ENCODE measurements around the gene CELSR1.

Gene CELSR1

DNA sequence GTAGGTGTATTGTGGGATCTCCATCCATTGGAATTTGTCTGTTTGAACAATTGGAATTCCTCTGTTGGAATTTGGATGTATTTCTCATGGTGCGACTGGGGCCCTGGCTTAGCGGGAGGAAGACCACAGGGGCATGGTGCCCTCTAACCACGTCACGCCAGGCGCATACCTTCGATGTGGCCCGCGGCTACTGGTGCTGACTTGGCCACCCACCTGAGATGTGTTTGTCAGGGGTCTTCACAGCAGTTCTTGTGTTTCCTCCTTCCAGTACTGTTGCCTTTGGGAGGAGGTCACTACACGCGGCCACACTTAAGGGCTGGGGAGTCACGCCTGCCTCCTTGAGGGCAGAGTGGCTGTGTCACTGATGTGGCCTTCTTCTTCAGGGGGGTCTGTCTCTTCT is 46.2 kb upstream of the CELSR1 start:
- no peak for TF ChIP-seq CTCF (IDR thresholded peaks at IDR 0.05)

DNA sequence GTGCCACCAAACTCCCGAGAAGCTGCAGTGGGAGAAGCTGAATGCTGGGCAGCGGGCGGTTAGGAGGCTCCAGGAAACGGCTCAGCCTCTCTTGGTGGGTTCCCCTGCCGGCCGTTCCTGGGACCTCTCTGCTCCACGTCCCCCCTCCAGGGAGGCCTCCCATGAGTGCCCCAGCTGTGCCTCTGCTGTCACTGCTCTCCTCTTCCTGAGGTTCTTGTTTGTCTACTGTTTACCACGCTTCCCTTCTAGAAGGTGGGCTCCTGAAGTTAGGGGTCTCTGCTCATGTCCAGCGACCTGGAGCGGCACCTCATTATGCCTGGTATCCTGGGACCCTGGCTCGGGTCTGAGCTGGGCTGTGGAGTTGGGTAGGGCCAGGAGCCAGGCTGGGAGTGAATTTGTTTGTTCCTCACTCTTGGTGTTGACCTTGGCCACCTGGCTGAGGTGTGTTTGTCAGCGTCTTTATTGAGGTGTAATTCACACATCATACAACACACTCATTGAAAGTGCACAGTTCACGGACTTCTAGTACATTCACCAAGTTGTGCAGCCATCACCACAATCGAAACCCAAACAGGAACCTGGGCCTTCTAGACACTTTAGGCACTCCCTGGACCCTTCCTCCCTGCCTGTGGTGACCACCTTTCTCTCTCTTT is 45.0 kb upstream of the CELSR1 start:
- no peak for TF ChIP-seq CTCF (IDR thresholded peaks at IDR 0.05)

- TF ChIP-seq CTCF (IDR thresholded peaks at IDR 0.05) = no peak
These were observed 44.3 kb upstream of the CELSR1 start for GRCh38 chr22:46581538-46582244.

DNA sequence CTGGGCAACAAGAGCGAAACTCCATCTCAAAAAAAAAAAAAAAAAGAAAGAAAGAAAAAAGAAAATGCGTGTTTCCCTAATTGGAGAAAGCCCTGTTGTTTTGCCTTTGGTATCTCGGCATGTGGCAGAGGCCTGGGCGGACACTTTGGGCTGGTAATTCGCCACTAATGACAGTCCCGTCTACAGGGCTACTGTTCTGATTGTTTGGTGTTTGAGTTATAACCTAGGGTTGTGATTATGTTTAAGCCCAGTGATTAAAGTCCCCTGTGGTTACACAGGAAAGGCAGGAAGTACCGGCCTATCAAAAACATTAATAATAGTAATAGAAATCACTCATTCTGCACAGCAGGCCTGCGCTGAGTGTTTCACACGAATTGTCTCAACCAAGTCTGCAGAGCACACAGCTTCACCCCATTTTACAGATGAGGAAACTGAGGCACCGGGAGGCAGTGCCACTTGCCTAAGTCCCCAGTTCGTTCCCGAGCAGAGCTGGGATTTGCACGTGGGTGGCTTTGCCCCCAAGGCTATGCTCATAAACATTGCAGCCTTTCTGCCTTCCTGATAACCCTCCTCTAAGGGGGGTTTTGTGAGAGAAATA is 43.6 kb upstream of the CELSR1 start:
- no peak for TF ChIP-seq CTCF (IDR thresholded peaks at IDR 0.05)

GRCh38 chr22:46579751-46580449 is 42.5 kb upstream of the CELSR1 start:
- no peak for TF ChIP-seq CTCF (IDR thresholded peaks at IDR 0.05)

DNA sequence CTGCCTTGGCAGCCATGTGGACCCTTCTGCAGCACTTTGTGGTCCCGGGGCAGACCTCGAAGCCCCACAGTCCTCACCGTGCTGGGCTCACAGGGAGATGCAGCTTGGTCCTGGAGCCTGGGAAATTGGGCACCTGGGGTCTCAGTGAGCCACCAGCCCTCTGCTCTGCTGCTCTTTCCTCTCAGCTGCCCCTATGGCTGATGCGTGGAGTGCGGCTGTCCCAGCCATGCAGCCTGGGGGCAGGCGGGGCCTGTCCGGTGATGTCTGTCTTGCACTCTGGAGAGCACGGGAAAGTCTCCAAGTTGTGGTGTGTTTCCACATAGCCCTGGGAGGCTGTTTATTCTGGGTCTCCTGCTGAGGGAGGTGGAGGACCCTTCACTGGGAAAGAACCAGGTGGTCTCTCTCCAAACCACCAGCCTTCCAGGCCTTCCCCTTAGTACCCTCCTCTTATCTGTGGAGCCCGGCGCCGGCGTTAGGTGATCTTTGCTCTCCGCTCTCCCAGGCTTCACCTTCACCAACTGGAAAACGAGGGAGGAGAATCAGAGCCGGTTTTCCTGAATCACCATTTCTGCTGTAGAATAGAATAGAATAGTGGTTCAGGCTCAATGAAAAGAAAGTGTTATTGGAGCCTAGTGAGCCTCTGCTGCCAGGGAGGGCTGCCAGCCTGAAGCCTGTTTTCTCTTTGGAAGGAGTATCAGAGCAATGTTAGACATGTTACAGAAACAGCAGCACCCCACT is 41.6 kb upstream of the CELSR1 start:
- no peak for TF ChIP-seq CTCF (IDR thresholded peaks at IDR 0.05)

- no peak for TF ChIP-seq CTCF (IDR thresholded peaks at IDR 0.05)
These were observed 40.9 kb upstream of the CELSR1 start for GRCh38 chr22:46578251-46578823.
